A549 (cell line): ENCODE results near the gene MAML3. TPM values are rescaled to one million over a fixed set of nuclear protein-coding genes. Genes with fewer than 3 reads are reported as not detected.

Experiments
- ATAC-seq, 2 experiments: fragments of 200-7000 bp in 1 of 2; fragments of >200 bp in 1 of 2; cut with Nextera tagmentation in 1 of 2; cut with Tn5 transposase in 1 of 2; 3 replicates each; pipeline versions ENCODE4 v1.8.0 to v1.9.1; 2018 to 2020; ENCODE audit warnings: mild to moderate bottlenecking in 1 of 2, moderate library complexity in 1 of 2
- CTCF ChIA-PET: fragments of 300-600 bp; sonication (Branson Sonifier 250); formaldehyde crosslinking; extraction: SDS; loops from one replicate; lab custom pipeline; 2021; ENCODE audit warnings: antibody characterized with exemption, inconsistent platforms; lab: Yijun Ruan, JAX
- POLR2A ChIA-PET: fragments of 350-600 bp; formaldehyde crosslinking; extraction: SDS; loops from one replicate; lab custom pipeline; 2021; ENCODE audit warnings: antibody characterized with exemption, inconsistent platforms; lab: Yijun Ruan, JAX
- DNase-seq, 2 experiments: peaks; one replicate each; pipeline versions ENCODE4 v3.0.0 to v3.0.0-alpha.2; 2011 to 2016; ENCODE audit warnings: low read depth in 1 of 2, low spot score in 1 of 2
- FAIRE-seq: peaks from 2 replicates; lab custom pipeline; 2011; peaks lifted over from hg19 to GRCh38; lab: Jason Lieb, UNC
- H3K27ac ChIP-seq, 2 experiments: fragments of >200 bp; sonication (Bioruptor Twin); formaldehyde crosslinking; 3 replicates each; pipeline ENCODE4 v1.5.1; 2016 to 2017
- H3K4me1 ChIP-seq: fragments of >200 bp; sonication (Bioruptor Twin); formaldehyde crosslinking; 3 replicates; pipeline ENCODE4 v1.6.1; 2016
- H3K4me2 ChIP-seq: fragments of >200 bp; sonication (Bioruptor Twin); formaldehyde crosslinking; 3 replicates; pipeline ENCODE4 v1.6.1; 2016
- H3K4me3 ChIP-seq: fragments of >200 bp; sonication (Bioruptor Twin); formaldehyde crosslinking; 3 replicates; pipeline ENCODE4 v1.5.1; 2016
- H3K9me3 ChIP-seq: fragments of >200 bp; sonication (Bioruptor Twin); formaldehyde crosslinking; 3 replicates; pipeline ENCODE4 v1.6.1; 2016
- ATOH8 ChIP-seq: fragments of 250-450 bp; sonication (Bioruptor Pico); IDR thresholded peaks from 2 replicates; pipeline ENCODE4 v1.5.0; 2020; ENCODE audit warnings: low read depth, mild to moderate bottlenecking, moderate library complexity
- CTCF ChIP-seq: fragments of >200 bp; sonication (Bioruptor Twin); formaldehyde crosslinking; IDR thresholded peaks from 3 replicates; pipeline ENCODE4 v1.5.1; 2016
- EHMT2 ChIP-seq: fragments of 200-600 bp; sonication (generic); IDR thresholded peaks from 2 replicates; pipeline ENCODE4 v1.6.1; 2016; ENCODE audit warnings: antibody characterized with exemption, low read depth, mild to moderate bottlenecking, moderate library complexity
- ELK1 ChIP-seq: fragments of 150-350 bp; IDR thresholded peaks from 2 replicates; pipeline ENCODE4 v1.6.1; 2014; ENCODE audit warnings: low read depth, mild to moderate bottlenecking, low read length
- ESRRA ChIP-seq: fragments of 150-350 bp; IDR thresholded peaks from 2 replicates; pipeline ENCODE4 v1.6.1; 2014; ENCODE audit warnings: mild to moderate bottlenecking, low read length, borderline replicate concordance
- HEYL ChIP-seq: fragments of 250-450 bp; sonication (Bioruptor Pico); IDR thresholded peaks from 2 replicates; pipeline ENCODE4 v1.8.0; 2021; ENCODE audit warnings: mild to moderate bottlenecking, moderate library complexity
- HOXA7 ChIP-seq: fragments of 250-450 bp; sonication (Bioruptor Pico); IDR thresholded peaks from 2 replicates; pipeline ENCODE4 v1.5.0; 2020; ENCODE audit warnings: mild to moderate bottlenecking, moderate library complexity
- HOXB13 ChIP-seq: fragments of 250-450 bp; sonication (Bioruptor Pico); IDR thresholded peaks from 2 replicates; pipeline ENCODE4 v1.5.0; 2020; ENCODE audit warnings: low read depth, mild to moderate bottlenecking, moderate library complexity
- JUN ChIP-seq, 2 experiments: fragments of >200 bp; sonication (Bioruptor Twin); formaldehyde crosslinking; IDR thresholded peaks; 2 replicates in 1 of 2; 3 replicates in 1 of 2; pipeline ENCODE4 v1.6.1; 2016 to 2017
- KDM5A ChIP-seq: fragments of 200-600 bp; sonication (generic); IDR thresholded peaks from 2 replicates; pipeline ENCODE4 v1.6.1; 2016; ENCODE audit warnings: antibody characterized with exemption, mild to moderate bottlenecking
- MYC ChIP-seq: IDR thresholded peaks from 2 replicates; pipeline ENCODE4 v1.6.1; 2012; ENCODE audit warnings: mild to moderate bottlenecking, inconsistent platforms, low read length, improper control_type of control experiment, borderline replicate concordance
- NFE2L2 ChIP-seq: fragments of 150-350 bp; conservative IDR thresholded peaks from 2 replicates; pipeline ENCODE4 v1.6.1; 2014; ENCODE audit warnings: low read length
- NR3C1 ChIP-seq: fragments of >200 bp; sonication (Bioruptor Twin); formaldehyde crosslinking; IDR thresholded peaks from 3 replicates; pipeline ENCODE4 v1.6.1; 2017
- POLR2AphosphoS2 ChIP-seq: conservative IDR thresholded peaks from 2 replicates; pipeline ENCODE4 v1.6.1; 2012; ENCODE audit warnings: low read length, improper control_type of control experiment, inconsistent platforms
- RCOR1 ChIP-seq: fragments of 150-350 bp; IDR thresholded peaks from 2 replicates; pipeline ENCODE4 v1.6.1; 2014; ENCODE audit warnings: antibody characterized with exemption, low read length, low read depth
- REST ChIP-seq: fragments of 200-600 bp; sonication (generic); IDR thresholded peaks from 2 replicates; pipeline ENCODE4 v1.6.1; 2016; ENCODE audit warnings: antibody characterized with exemption, mild to moderate bottlenecking, moderate library complexity
- RNF2 ChIP-seq: fragments of 200-600 bp; sonication (generic); IDR thresholded peaks from 2 replicates; pipeline ENCODE4 v1.6.1; 2016; ENCODE audit warnings: low read depth, mild to moderate bottlenecking, antibody characterized with exemption, moderate library complexity, borderline replicate concordance
- TP53 ChIP-seq: fragments of 250-450 bp; sonication (Bioruptor Pico); IDR thresholded peaks from 2 replicates; pipeline ENCODE4 v1.5.0; 2021; ENCODE audit warnings: mild to moderate bottlenecking, moderate library complexity
- ZFP36 ChIP-seq: fragments of 450-650 bp; IDR thresholded peaks from 2 replicates; pipeline ENCODE4 v1.6.1; 2014; ENCODE audit warnings: borderline replicate concordance; ENCODE audit not compliant: partially characterized antibody
- WGBS: methylation state at CpG from one replicate; pipeline ENCODE4 v1.1.6; 2017; ENCODE audit errors: missing lambda C conversion rate; 5-methylcytosine and 5-hydroxymethylcytosine counted together
- polyA plus RNA-seq, 4 experiments: library from polyadenylated mRNA; depleted of rRNA in 3 of 4; stranded (reverse); fragments of >200 nt; fragmentation: RNase III in 1 of 4; extraction: RNeasy Plus Mini Kit Qiagen cat#74134 plus additional on column Dnase treatment in 1 of 4; gene quantifications; 2 replicates in 3 of 4; 3 replicates in 1 of 4; pipeline ENCODE4 v1.2.3, GENCODE V29; 2011 to 2017

The MAML3 gene
- polyA plus RNA-seq, 2 of the 4 experiments (the other 2 are of a cell fraction) = 9.0 to 22.2 TPM

- TF ChIP-seq REST = no peak
- TF ChIP-seq EHMT2 = no peak
These were observed 27.7 kb downstream of the MAML3 start (continued) for GRCh38 chr4:140126261-140126660.

- Histone ChIP-seq H3K4me1 (peaks cover 8% of the 10 kb centered on the region), H3K27ac (peak overlapping the region in 1 of 2 experiments; percentile 44; a peak in 1 of 6 replicates), H3K4me3 (no peak overlapping the region), H3K4me2 (no peak overlapping the region), H3K9me3 (no peaks in the 10 kb centered on the region)
- ChIA-PET CTCF (no interaction called here), POLR2A (no interaction called here)
- peak; percentile 41 to 47; a peak in 1 of 6 replicates for ATAC-seq
- TF ChIP-seq HEYL (CRISPR knock-in tag) (no peak), RCOR1 (no peak), POLR2AphosphoS2 (no peak), NFE2L2 (no peak), NR3C1 (no peak)
- 47% methylated on average over 2 of the region's 2 CpGs for WGBS
- FAIRE-seq = no peak
- DNase-seq = no peak
These were observed 28.6 kb downstream of the MAML3 start for GRCh38 chr4:140125374-140125773.

- DNase-seq = no peak
- ATAC-seq = no peak
These were observed 30.2 kb downstream of the MAML3 start for GRCh38 chr4:140123666-140124377.

More at GRCh38 chr4:140123666-140124377, 30.2 kb downstream of the MAML3 start:
- TF ChIP-seq ZFP36 (no peak), CTCF (no peak), ELK1 (no peak), TP53 (CRISPR knock-in tag) (no peak), MYC (no peak), HOXB13 (CRISPR knock-in tag) (no peak), REST (no peak), ATOH8 (CRISPR knock-in tag) (no peak), KDM5A (no peak), RNF2 (no peak), JUN (IDR thresholded peaks at IDR 0.05) (no peak), ESRRA (no peak), HOXA7 (CRISPR knock-in tag) (no peak)
- no peak overlapping the region for H3K4me2 ChIP-seq
- ChIA-PET POLR2A (no interaction called here), CTCF (no interaction called here)
- no peak overlapping the region for H3K4me3 ChIP-seq
- no peak for FAIRE-seq
- H3K9me3 ChIP-seq = no peaks in the 10 kb centered on the region
- 0 out of 3 replicates have a peak, but pooled peaks cover 4% of the 10 kb centered on the region for H3K4me1 ChIP-seq
- 88% methylated on average over 8 of the region's 8 CpGs for WGBS
- H3K27ac ChIP-seq = no peak overlapping the region
